K562 (cell line): ENCODE data around the gene C8A. TPM values are rescaled to one million over a fixed set of nuclear protein-coding genes. Genes with fewer than 3 reads are reported as not detected.

Source experiments
- ATAC-seq: fragments of 200-7000 bp; cut with Tn5 transposase; 3 replicates; pipeline ENCODE4 v1.9.1; 2020; ENCODE audit warnings: moderate library complexity
- BruUV-seq: library from RNA; stranded (reverse); fragments of 400-500 nt; replicated peaks from 2 replicates; lab custom pipeline; 2021; lab: Mats Ljungman, UMichigan
- CTCF ChIA-PET: fragments of 300-600 bp; formaldehyde crosslinking; extraction: SDS; loops from one replicate; lab custom pipeline; 2021; ENCODE audit warnings: low intra/inter-chr PET ratio; lab: Yijun Ruan, JAX
- POLR2A ChIA-PET: fragments of 300-600, 350-650 bp; sonication (Branson Sonifier 250); formaldehyde crosslinking; extraction: SDS; loops from one replicate; lab custom pipeline; 2021; ENCODE audit warnings: antibody characterized with exemption, inconsistent platforms; lab: Yijun Ruan, JAX
- DNase-seq, 4 experiments: peaks; one replicate each; pipeline versions ENCODE4 v3.0.0 to v3.0.0-alpha.2; 2011 to 2018; ENCODE audit warnings: low spot score in 3 of 4, mixed read lengths in 3 of 4; ENCODE audit errors: extremely low read depth in 1 of 4
- FAIRE-seq: peaks from 2 replicates; lab custom pipeline; 2011; peaks lifted over from hg19 to GRCh38; lab: Jason Lieb, UNC
- H2AFZ ChIP-seq: 2 replicates; pipeline ENCODE4 v1.6.0; 2011; ENCODE audit warnings: low read depth, low read length, control low read depth, inconsistent platforms
- H3K27ac ChIP-seq: fragments of 200-600 bp; 3 replicates; pipeline ENCODE4 v1.8.0; 2011; ENCODE audit warnings: low read depth, mild to moderate bottlenecking, control low read depth, inconsistent platforms, low read length, moderate library complexity, mixed read lengths; ENCODE audit errors: extremely low read depth
- H3K27me3 ChIP-seq, 2 experiments: fragments of 300-600 bp in 1 of 2; 2 replicates in 1 of 2; 3 replicates in 1 of 2; pipeline versions ENCODE4 v1.6.0 to v1.8.0; 2011; ENCODE audit warnings: inconsistent platforms in 2 of 2, low read length in 2 of 2, mild to moderate bottlenecking in 1 of 2, mixed read lengths in 1 of 2, moderate library complexity in 1 of 2; ENCODE audit not compliant: control insufficient read depth in 2 of 2, insufficient read depth in 2 of 2
- H3K36me3 ChIP-seq: fragments of 300-600 bp; 3 replicates; pipeline ENCODE4 v1.8.0; 2011; ENCODE audit warnings: mild to moderate bottlenecking, low read length, inconsistent platforms; ENCODE audit not compliant: control insufficient read depth, insufficient read depth
- H3K4me1 ChIP-seq, 2 experiments: fragments of 200-600 bp in 1 of 2; replicated peaks in 1 of 2; 2 replicates in 1 of 2; 3 replicates in 1 of 2; pipeline versions ENCODE4 v1.5.1 to v1.8.0; 2011; ENCODE audit warnings: inconsistent platforms in 2 of 2, low read length in 2 of 2, mild to moderate bottlenecking in 1 of 2, mixed read lengths in 1 of 2, moderate library complexity in 1 of 2; ENCODE audit not compliant: control insufficient read depth in 2 of 2, insufficient read depth in 2 of 2
- H3K4me2 ChIP-seq: 2 replicates; pipeline ENCODE4 v1.6.1; 2011; ENCODE audit warnings: low read length, control low read depth, inconsistent platforms, mixed read lengths; ENCODE audit not compliant: insufficient read depth
- H3K4me3 ChIP-seq: fragments of 200-600 bp; sonication (generic), shearing (Covaris generic); 2 replicates; pipeline ENCODE4 v1.5.1; 2016; ENCODE audit warnings: control low read depth, inconsistent platforms
- H3K79me2 ChIP-seq: fragments of 200-600 bp; 3 replicates; pipeline ENCODE4 v1.8.0; 2011; ENCODE audit warnings: low read length, inconsistent platforms; ENCODE audit not compliant: control insufficient read depth, insufficient read depth
- H3K9ac ChIP-seq, 2 experiments: 2 replicates each; pipeline versions ENCODE4 v1.6.0 to v1.6.1; 2011; ENCODE audit warnings: low read depth in 2 of 2, low read length in 2 of 2, control low read depth in 1 of 2, inconsistent platforms in 1 of 2, mild to moderate bottlenecking in 1 of 2, mixed read lengths in 1 of 2; ENCODE audit not compliant: insufficient read depth in 1 of 2
- H3K9me1 ChIP-seq: one replicate; pipeline ENCODE4 v1.6.0; 2011; ENCODE audit warnings: inconsistent platforms, mild to moderate bottlenecking, low read length, moderate library complexity; ENCODE audit not compliant: control insufficient read depth, insufficient read depth
- H3K9me3 ChIP-seq: replicated peaks from 2 replicates; pipeline ENCODE4 v1.5.1; 2011; ENCODE audit warnings: low read depth, low read length, inconsistent platforms; ENCODE audit not compliant: control insufficient read depth, insufficient read depth
- H4K20me1 ChIP-seq: replicated peaks from 2 replicates; pipeline ENCODE4 v1.6.1; 2011; ENCODE audit warnings: low read length, inconsistent platforms, mixed read lengths; ENCODE audit not compliant: control insufficient read depth, insufficient read depth
- BHLHE40 ChIP-seq: IDR thresholded peaks from 2 replicates; pipeline ENCODE4 v1.6.1; 2011; ENCODE audit warnings: low read length, improper control_type of control experiment
- HBP1 ChIP-seq: fragments of 450-650 bp; formaldehyde crosslinking; IDR thresholded peaks from 2 replicates; pipeline ENCODE4 v1.4.0; 2022; ENCODE audit warnings: missing genetic modification characterization
- MCM3 ChIP-seq: fragments of 450-650 bp; IDR thresholded peaks from 2 replicates; pipeline ENCODE4 v1.6.1; 2016
- POLR2AphosphoS5 ChIP-seq: IDR thresholded peaks from 2 replicates; pipeline ENCODE4 v1.6.1; 2011; ENCODE audit warnings: mild to moderate bottlenecking, low read depth, low read length, moderate library complexity; ENCODE audit not compliant: control insufficient read depth, insufficient read depth
- RBM15 ChIP-seq: fragments of 200-400 bp; formaldehyde crosslinking; IDR thresholded peaks from 2 replicates; pipeline ENCODE4 v1.6.1; 2018; ENCODE audit warnings: mild to moderate bottlenecking, low read length, moderate library complexity; ENCODE audit not compliant: insufficient read depth
- SAFB ChIP-seq: fragments of 200-400 bp; formaldehyde crosslinking; IDR thresholded peaks from 2 replicates; pipeline ENCODE4 v1.6.1; 2017; ENCODE audit warnings: low read depth, low read length, borderline replicate concordance
- WHSC1 ChIP-seq: IDR thresholded peaks from one replicate; pipeline ENCODE4 v1.6.1; 2012; ENCODE audit warnings: low read length, control low read depth, inconsistent platforms
- ZBTB17 ChIP-seq: fragments of 450-650 bp; formaldehyde crosslinking; IDR thresholded peaks from 2 replicates; pipeline ENCODE4 v1.4.0; 2020; ENCODE audit warnings: mild to moderate bottlenecking
- ZNF384 ChIP-seq: IDR thresholded peaks from 2 replicates; pipeline ENCODE4 v1.6.1; 2012; ENCODE audit warnings: low read depth, low read length, improper control_type of control experiment
- ZNF551 ChIP-seq: fragments of 250-450 bp; sonication (Bioruptor Pico); IDR thresholded peaks from 2 replicates; pipeline ENCODE4 v1.5.0; 2021; ENCODE audit warnings: mild to moderate bottlenecking, moderate library complexity
- ZNF589 ChIP-seq: fragments of 200-800 bp; sonication (Bioruptor generic); IDR thresholded peaks from 2 replicates; pipeline ENCODE4 v1.6.1; 2016; ENCODE audit warnings: low read depth, missing genetic modification characterization, missing compliant biosample characterization
- ZNF699 ChIP-seq: fragments of 250-450 bp; sonication (Bioruptor Pico); IDR thresholded peaks from 2 replicates; pipeline ENCODE4 v1.8.0; 2021; ENCODE audit warnings: mild to moderate bottlenecking, moderate library complexity; ENCODE audit not compliant: insufficient replicate concordance
- ZNF764 ChIP-seq: fragments of 250-450 bp; sonication (Bioruptor Pico); IDR thresholded peaks from 2 replicates; pipeline ENCODE4 v1.4.0; 2020; ENCODE audit warnings: low read depth, mild to moderate bottlenecking, moderate library complexity
- WGBS: fragments of 100-300 bp; shearing (Covaris generic); methylation state at CpG from one replicate; pipeline ENCODE4 v1.1.6; 2016; ENCODE audit warnings: low coverage, mixed read lengths; ENCODE audit not compliant: insufficient coverage; ENCODE audit errors: missing lambda C conversion rate; 5-methylcytosine and 5-hydroxymethylcytosine counted together
- in situ Hi-C: fragments of 300-500 bp; cut with MboI; formaldehyde crosslinking; loops from 4 replicates; pipeline ENCODE4 v1.15.0; 2018; ENCODE audit warnings: inconsistent platforms, mixed read lengths
- intact Hi-C: fragments of 100-400 bp; cut with micrococcal nuclease; formaldehyde crosslinking; loops from 2 replicates; pipeline ENCODE4 v1.14.2; 2022
- polyA plus RNA-seq, 8 experiments: library from polyadenylated mRNA; depleted of rRNA in 4 of 8; stranded (reverse) in 5 of 8; unstranded in 3 of 8; fragments of >200 nt; fragmentation: Nextera tagmentation in 2 of 8; fragmentation: Illumina TruSeq in 1 of 8; extraction: Ambion mirVana in 2 of 8; extraction: Trizol in 1 of 8; gene quantifications; 2 replicates each; pipeline versions ENCODE4 v1.2.1 to v1.2.3, GENCODE V29; 2011 to 2014; ENCODE audit warnings: inconsistent platforms in 1 of 8, missing spikeins in 1 of 8
- total RNA-seq, 7 experiments: library from RNA; depleted of rRNA in 6 of 7; stranded (reverse); fragments of >200 nt in 6 of 7; fragmentation: Illumina TruSeq in 2 of 7; extraction: Trizol in 2 of 7; gene quantifications; 2 replicates each; pipeline versions ENCODE4 v1.2.1 to v1.2.3, GENCODE V29; 2011 to 2021; ENCODE audit warnings: low replicate concordance in 1 of 7
- TF ChIP-seq, protein P1 (sequence below): fragments of 250-450 bp; sonication (Bioruptor Pico); IDR thresholded peaks from 2 replicates; pipeline ENCODE4 v1.9.0; 2021; ENCODE audit warnings: mild to moderate bottlenecking, inconsistent platforms

Gene C8A
- total and polyA plus RNA-seq, 9 of the 15 experiments (the other 6 are each of a cell fraction or from before 2014, with no cell fraction given), result 0.09 TPM; not detected in 8

- H4K20me1 ChIP-seq, result no peaks in the 10 kb centered on the region
- H3K9me1 ChIP-seq, result no peaks in the 10 kb centered on the region
- no TSS peak for BruUV-seq
- no peak overlapping the region for H3K9ac ChIP-seq
- 0% methylated on average over 4 of the region's 4 CpGs for WGBS
- no peaks in the 10 kb centered on the region for H3K9me3 ChIP-seq
- H2AFZ ChIP-seq, result no peak overlapping the region
- H3K4me2 ChIP-seq, result no peak overlapping the region
- no peaks in the 10 kb centered on the region for H3K79me2 ChIP-seq
- H3K4me3 ChIP-seq, result no peak overlapping the region
- DNase-seq, result no peak
- CTCF ChIA-PET, result no interaction called here
- no peak overlapping the region for H3K27ac ChIP-seq
- no peak for ATAC-seq
- TF ChIP-seq MCM3 (no peak), ZNF589 (CRISPR knock-in tag) (no peak)
- TF ChIP-seq, all 486 proteins: peak for 0
- in situ Hi-C loops, result no loop called here
- FAIRE-seq, result no peak
- intact Hi-C loops, result no loop called here
- no peaks in the 10 kb centered on the region for H3K27me3 ChIP-seq
- H3K36me3 ChIP-seq, result no peaks in the 10 kb centered on the region
- no peaks in the 10 kb centered on the region for H3K4me1 ChIP-seq
- POLR2A ChIA-PET, result interaction anchor here (0.7 to 0.8 kb wide), 2 partner anchors 10 to 13 kb away, joined by 3 to 4 read pairs; no protein-coding TSS in a partner anchor
Measured at GRCh38 chr1:56927171-56927570, 72.6 kb downstream of the C8A start.

DNA sequence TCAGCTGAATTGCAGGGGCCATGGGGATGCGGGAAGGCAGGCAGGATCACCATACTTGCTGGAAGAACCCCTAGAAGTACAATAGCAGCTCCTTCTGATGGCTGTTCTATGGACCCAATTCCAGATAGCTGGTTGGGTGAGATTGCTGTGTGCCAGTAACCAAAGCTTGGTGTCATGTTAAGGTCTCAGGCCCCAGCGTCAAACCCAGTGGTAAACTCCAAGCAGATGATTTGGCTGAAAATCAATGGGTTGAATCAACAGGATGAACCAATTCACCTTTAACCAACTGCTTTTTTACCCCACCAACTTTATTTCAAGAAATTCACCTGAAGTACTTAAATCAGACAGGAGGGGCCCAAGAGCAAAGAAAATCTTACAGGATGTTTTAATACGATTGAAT, 73.4 kb downstream of the C8A start:
- no peak overlapping the region for H3K4me2 ChIP-seq
- no peaks in the 10 kb centered on the region for H3K4me1 ChIP-seq
- no peak overlapping the region for H3K9ac ChIP-seq
- WGBS, result 0% methylated on average over 3 of the region's 3 CpGs
- H3K79me2 ChIP-seq, result no peaks in the 10 kb centered on the region
- no peaks in the 10 kb centered on the region for H3K36me3 ChIP-seq
- BruUV-seq, result no TSS peak
- ChIA-PET CTCF (no interaction called here), POLR2A (interaction anchor here (0.7 kb wide), 1 partner anchor 11 kb away, joined by 3 read pairs; no protein-coding TSS in a partner anchor)
- DNase-seq (no peak), FAIRE-seq (no peak), ATAC-seq (no peak)
- intact Hi-C loops, result no loop called here
- no peaks in the 10 kb centered on the region for H3K27me3 ChIP-seq
- no peaks in the 10 kb centered on the region for H4K20me1 ChIP-seq
- H3K9me1 ChIP-seq, result no peaks in the 10 kb centered on the region
- in situ Hi-C loops, result no loop called here
- no peak overlapping the region for H2AFZ ChIP-seq
- no peak overlapping the region for H3K27ac ChIP-seq
- H3K9me3 ChIP-seq, result no peaks in the 10 kb centered on the region
- H3K4me3 ChIP-seq, result no peak overlapping the region
- TF ChIP-seq BHLHE40 (no peak), WHSC1 (no peak), ZBTB17 (CRISPR knock-in tag) (no peak), SAFB (no peak), ZNF551 (CRISPR knock-in tag) (no peak), RBM15 (no peak), HBP1 (CRISPR knock-in tag) (no peak), POLR2AphosphoS5 (no peak), ZNF699 (CRISPR knock-in tag) (no peak), ZNF384 (no peak), ZNF764 (CRISPR knock-in tag) (no peak)
- TF ChIP-seq, protein P1, sequence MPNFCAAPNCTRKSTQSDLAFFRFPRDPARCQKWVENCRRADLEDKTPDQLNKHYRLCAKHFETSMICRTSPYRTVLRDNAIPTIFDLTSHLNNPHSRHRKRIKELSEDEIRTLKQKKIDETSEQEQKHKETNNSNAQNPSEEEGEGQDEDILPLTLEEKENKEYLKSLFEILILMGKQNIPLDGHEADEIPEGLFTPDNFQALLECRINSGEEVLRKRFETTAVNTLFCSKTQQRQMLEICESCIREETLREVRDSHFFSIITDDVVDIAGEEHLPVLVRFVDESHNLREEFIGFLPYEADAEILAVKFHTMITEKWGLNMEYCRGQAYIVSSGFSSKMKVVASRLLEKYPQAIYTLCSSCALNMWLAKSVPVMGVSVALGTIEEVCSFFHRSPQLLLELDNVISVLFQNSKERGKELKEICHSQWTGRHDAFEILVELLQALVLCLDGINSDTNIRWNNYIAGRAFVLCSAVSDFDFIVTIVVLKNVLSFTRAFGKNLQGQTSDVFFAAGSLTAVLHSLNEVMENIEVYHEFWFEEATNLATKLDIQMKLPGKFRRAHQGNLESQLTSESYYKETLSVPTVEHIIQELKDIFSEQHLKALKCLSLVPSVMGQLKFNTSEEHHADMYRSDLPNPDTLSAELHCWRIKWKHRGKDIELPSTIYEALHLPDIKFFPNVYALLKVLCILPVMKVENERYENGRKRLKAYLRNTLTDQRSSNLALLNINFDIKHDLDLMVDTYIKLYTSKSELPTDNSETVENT (CRISPR knock-in tag), result no peak
